Measurements from ENCODE around the gene TUB.

Gene TUB

GRCh38 chr11:8080674-8081590 lies at the start of gene TUB:
TUB (plus strand) TSS chr11:8081211; CDS start chr11:8081511, 300 bp downstream.
- TF ChIP-seq CTCF (IDR thresholded peaks at IDR 0.05; ENCODE audit: low read depth, low read length, missing control alignments): no peak
- in situ Hi-C loops (cut with HindIII; ENCODE audit: low sequenced_read_pairs): no loop called here
- peak within 1 kb of the TSS; percentile 52 for H3K4me3 ChIP-seq (ENCODE audit: low read depth, low read length)
- DNase-seq (ENCODE audit: low read depth): no peak

GRCh38 chr11:8031248-8032115 lies 49.5 kb upstream of the TUB start:
- in situ Hi-C loops (cut with HindIII; ENCODE audit: low sequenced_read_pairs): no loop called here
- no peak overlapping the region for H3K4me3 ChIP-seq (ENCODE audit: low read depth, low read length)
- DNase-seq (ENCODE audit: low read depth): no peak
- no peak for TF ChIP-seq CTCF (IDR thresholded peaks at IDR 0.05; ENCODE audit: low read depth, low read length, missing control alignments)

- H3K4me3 ChIP-seq (ENCODE audit: low read depth, low read length): no peak overlapping the region
- TF ChIP-seq CTCF (IDR thresholded peaks at IDR 0.05; ENCODE audit: low read depth, low read length, missing control alignments): no peak
- DNase-seq (ENCODE audit: low read depth): no peak
- in situ Hi-C loops (cut with HindIII; ENCODE audit: low sequenced_read_pairs): no loop called here
These were observed 48.9 kb upstream of the TUB start for GRCh38 chr11:8032122-8032521.

- no peak overlapping the region for H3K4me3 ChIP-seq (ENCODE audit: low read depth, low read length)
- DNase-seq (ENCODE audit: low read depth): no peak
- in situ Hi-C loops (cut with HindIII; ENCODE audit: low sequenced_read_pairs): no loop called here
- no peak for TF ChIP-seq CTCF (IDR thresholded peaks at IDR 0.05; ENCODE audit: low read depth, low read length, missing control alignments)
These were observed 48.3 kb upstream of the TUB start for GRCh38 chr11:8032576-8033304.

GRCh38 chr11:8033305-8034105 lies 47.5 kb upstream of the TUB start:
- in situ Hi-C loops (cut with HindIII; ENCODE audit: low sequenced_read_pairs): no loop called here
- peak; percentile 87 for DNase-seq (ENCODE audit: low read depth)
- peak; percentile 91 for TF ChIP-seq CTCF (IDR thresholded peaks at IDR 0.05; ENCODE audit: low read depth, low read length, missing control alignments)
- no peak overlapping the region for H3K4me3 ChIP-seq (ENCODE audit: low read depth, low read length)
